ENCODE measurements around the gene CCDC116. TPM values are rescaled to one million over a fixed set of nuclear protein-coding genes. Genes with fewer than 3 reads are reported as not detected.
"Not testable (repeated sequence)": the region's sequence is repeated elsewhere in the genome, so short reads cannot be mapped to it uniquely, and the experiment has no call there.

CCDC116 gene
- total and polyA plus RNA-seq, 5 donors from 2014 or later, result not detected

GRCh38 chr22:21613553-21614233, 18.9 kb upstream of the CCDC116 start:
- no peaks in the 10 kb centered on the region for H3K27me3 ChIP-seq (ENCODE audit: control insufficient read depth, insufficient read depth, low read length)
- no peak overlapping the region for H3K4me3 ChIP-seq (ENCODE audit: low read depth, low read length)
- H3K27ac ChIP-seq (ENCODE audit: insufficient read depth, low read length, poor library complexity, severe bottlenecking), result no peak overlapping the region
- no peaks in the 10 kb centered on the region for H3K9me3 ChIP-seq (ENCODE audit: control insufficient read depth in 2 of 2, low read length in 2 of 2)
- peaks cover 0 to 25% (median 21%) of the 10 kb centered on the region in 4 donors for H3K4me1 Mint-ChIP-seq
- H3K36me3 Mint-ChIP-seq, result peaks cover 16% of the 10 kb centered on the region
- no peaks in the 10 kb centered on the region for H3K4me1 ChIP-seq (ENCODE audit: control insufficient read depth, insufficient read depth, low read length, poor library complexity, severe bottlenecking)
- H3K27ac Mint-ChIP-seq, result peak overlapping the region in 2 of 3 donors; percentile 27 to 67
- no peaks in the 10 kb centered on the region for H3K9me3 Mint-ChIP-seq
- H3K4me3 Mint-ChIP-seq, result no peak overlapping the region
- DNase-seq, result no peak
- H3K27me3 Mint-ChIP-seq, result no peaks in the 10 kb centered on the region
- H3K36me3 ChIP-seq (ENCODE audit: control insufficient read depth, insufficient read depth, low read length), result peaks cover 51% of the 10 kb centered on the region
- no peak for ATAC-seq (ENCODE audit: low read depth in 2 of 2)

GRCh38 chr22:21615731-21616130, 16.8 kb upstream of the CCDC116 start:
- Histone ChIP-seq H3K4me3 (ENCODE audit: low read depth, low read length) (no peak overlapping the region), H3K27me3 (ENCODE audit: control insufficient read depth, insufficient read depth, low read length) (no peaks in the 10 kb centered on the region), H3K36me3 (ENCODE audit: control insufficient read depth, insufficient read depth, low read length) (peaks cover 51% of the 10 kb centered on the region), H3K27ac (ENCODE audit: insufficient read depth, low read length, poor library complexity, severe bottlenecking) (no peak overlapping the region), H3K4me1 (ENCODE audit: control insufficient read depth, insufficient read depth, low read length, poor library complexity, severe bottlenecking) (no peaks in the 10 kb centered on the region), H3K9me3 (ENCODE audit: control insufficient read depth in 2 of 2, low read length in 2 of 2) (no peaks in the 10 kb centered on the region)
- Mint-ChIP-seq H3K27me3 (no peaks in the 10 kb centered on the region), H3K4me1 (peaks cover 0 to 24% (median 16%) of the 10 kb centered on the region in 4 donors), H3K4me3 (no peak overlapping the region), H3K27ac (peak overlapping the region in 2 of 3 donors; percentile 26 to 52), H3K36me3 (peaks cover 8% of the 10 kb centered on the region), H3K9me3 (no peaks in the 10 kb centered on the region)
- DNase-seq (no peak), ATAC-seq (ENCODE audit: low read depth in 2 of 2) (no peak)

GRCh38 chr22:21617337-21617736, 15.2 kb upstream of the CCDC116 start:
- DNase-seq; H3K9me3 Mint-ChIP-seq; H3K27ac ChIP-seq (ENCODE audit: insufficient read depth, low read length, poor library complexity, severe bottlenecking); H3K27me3 ChIP-seq (ENCODE audit: control insufficient read depth, insufficient read depth, low read length); H3K4me3 ChIP-seq (ENCODE audit: low read depth, low read length); H3K36me3 Mint-ChIP-seq; H3K9me3 ChIP-seq (ENCODE audit: control insufficient read depth in 2 of 2, low read length in 2 of 2); H3K4me3 Mint-ChIP-seq; ATAC-seq (ENCODE audit: low read depth in 2 of 2); H3K27me3 Mint-ChIP-seq; H3K4me1 ChIP-seq (ENCODE audit: control insufficient read depth, insufficient read depth, low read length, poor library complexity, severe bottlenecking): not testable (repeated sequence)
- H3K27ac Mint-ChIP-seq, result peak overlapping the region in 2 of 3 donors; percentile 36 to 47
- peaks cover 0 to 25% (median 17%) of the 10 kb centered on the region in 4 donors for H3K4me1 Mint-ChIP-seq
- H3K36me3 ChIP-seq (ENCODE audit: control insufficient read depth, insufficient read depth, low read length), result peaks cover 46% of the 10 kb centered on the region

- Histone ChIP-seq H3K27ac (ENCODE audit: insufficient read depth, low read length, poor library complexity, severe bottlenecking) (no peak overlapping the region), H3K36me3 (ENCODE audit: control insufficient read depth, insufficient read depth, low read length) (peaks cover 39% of the 10 kb centered on the region), H3K9me3 (ENCODE audit: control insufficient read depth in 2 of 2, low read length in 2 of 2) (no peaks in the 10 kb centered on the region), H3K27me3 (ENCODE audit: control insufficient read depth, insufficient read depth, low read length) (no peaks in the 10 kb centered on the region), H3K4me3 (ENCODE audit: low read depth, low read length) (no peak overlapping the region), H3K4me1 (ENCODE audit: control insufficient read depth, insufficient read depth, low read length, poor library complexity, severe bottlenecking) (peaks cover 4% of the 10 kb centered on the region)
- ATAC-seq (ENCODE audit: low read depth in 2 of 2), result no peak
- peak overlapping the region in 1 of 3 donors; percentile 20 for H3K27ac Mint-ChIP-seq
- H3K36me3 Mint-ChIP-seq, result peaks cover 2% of the 10 kb centered on the region
- no peaks in the 10 kb centered on the region for H3K27me3 Mint-ChIP-seq
- no peak for DNase-seq
- H3K4me3 Mint-ChIP-seq, result no peak overlapping the region
- H3K9me3 Mint-ChIP-seq, result no peaks in the 10 kb centered on the region
- H3K4me1 Mint-ChIP-seq, result peaks cover 9 to 37% (median 19%) of the 10 kb centered on the region in 4 donors
These were observed 11.5 kb upstream of the CCDC116 start for GRCh38 chr22:21621025-21621424.

DNA sequence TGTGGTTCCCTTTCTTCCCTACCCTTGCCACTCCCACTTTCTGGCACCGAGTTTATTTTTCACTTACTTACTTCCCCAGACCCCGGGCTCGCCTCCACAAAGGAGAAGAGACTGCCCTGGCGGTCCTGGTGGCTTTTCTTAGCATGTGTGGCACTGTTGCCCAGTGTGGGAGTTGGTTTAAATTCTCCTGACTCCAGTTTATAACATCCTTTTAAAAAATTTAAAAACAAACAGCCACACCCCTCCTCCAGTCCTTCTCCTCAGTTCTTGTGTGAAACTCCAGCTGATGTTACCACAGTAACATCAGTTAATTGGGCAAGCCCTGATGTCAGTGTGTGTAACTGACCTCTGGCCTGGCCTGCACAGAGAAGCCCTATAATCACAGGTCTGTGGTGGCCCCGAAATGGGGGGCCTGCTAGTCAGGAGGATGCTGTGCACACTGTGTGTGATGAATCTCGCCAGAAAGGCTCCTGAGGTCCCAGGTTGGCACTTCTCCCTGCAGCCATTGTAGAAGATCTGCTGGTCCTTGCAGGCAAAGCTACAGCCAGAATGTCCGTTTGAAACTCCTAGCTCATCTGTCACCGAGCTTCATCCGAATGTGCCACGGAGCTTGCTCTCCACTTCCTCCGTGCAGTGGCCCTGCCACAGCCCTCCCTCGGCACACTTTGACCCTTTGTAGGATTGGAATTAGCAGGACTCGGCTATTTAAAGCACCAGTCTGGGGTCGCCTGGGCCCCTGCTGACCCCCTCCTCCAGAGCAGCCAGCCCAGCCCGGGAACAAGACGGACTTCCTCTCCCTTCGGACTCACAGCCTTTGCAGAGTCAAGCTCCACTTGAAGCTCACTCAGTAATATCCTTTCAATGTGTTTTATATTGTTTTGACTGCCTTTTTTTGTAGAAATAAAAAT, 10.3 kb upstream of the CCDC116 start:
- H3K27ac Mint-ChIP-seq, result peak overlapping the region in 2 of 3 donors; percentile 41 to 56
- no peaks in the 10 kb centered on the region for H3K9me3 Mint-ChIP-seq
- H3K27me3 Mint-ChIP-seq, result no peaks in the 10 kb centered on the region
- Histone ChIP-seq H3K27me3 (ENCODE audit: control insufficient read depth, insufficient read depth, low read length) (no peaks in the 10 kb centered on the region), H3K36me3 (ENCODE audit: control insufficient read depth, insufficient read depth, low read length) (peaks cover 46% of the 10 kb centered on the region), H3K27ac (ENCODE audit: insufficient read depth, low read length, poor library complexity, severe bottlenecking) (no peak overlapping the region), H3K4me3 (ENCODE audit: low read depth, low read length) (no peak overlapping the region), H3K4me1 (ENCODE audit: control insufficient read depth, insufficient read depth, low read length, poor library complexity, severe bottlenecking) (peaks cover 7% of the 10 kb centered on the region), H3K9me3 (ENCODE audit: control insufficient read depth in 2 of 2, low read length in 2 of 2) (no peaks in the 10 kb centered on the region)
- H3K36me3 Mint-ChIP-seq, result peaks cover 8% of the 10 kb centered on the region
- peaks cover 9 to 47% (median 25%) of the 10 kb centered on the region in 4 donors for H3K4me1 Mint-ChIP-seq
- DNase-seq, result no peak
- no peak overlapping the region for H3K4me3 Mint-ChIP-seq
- ATAC-seq (ENCODE audit: low read depth in 2 of 2), result no peak

DNA sequence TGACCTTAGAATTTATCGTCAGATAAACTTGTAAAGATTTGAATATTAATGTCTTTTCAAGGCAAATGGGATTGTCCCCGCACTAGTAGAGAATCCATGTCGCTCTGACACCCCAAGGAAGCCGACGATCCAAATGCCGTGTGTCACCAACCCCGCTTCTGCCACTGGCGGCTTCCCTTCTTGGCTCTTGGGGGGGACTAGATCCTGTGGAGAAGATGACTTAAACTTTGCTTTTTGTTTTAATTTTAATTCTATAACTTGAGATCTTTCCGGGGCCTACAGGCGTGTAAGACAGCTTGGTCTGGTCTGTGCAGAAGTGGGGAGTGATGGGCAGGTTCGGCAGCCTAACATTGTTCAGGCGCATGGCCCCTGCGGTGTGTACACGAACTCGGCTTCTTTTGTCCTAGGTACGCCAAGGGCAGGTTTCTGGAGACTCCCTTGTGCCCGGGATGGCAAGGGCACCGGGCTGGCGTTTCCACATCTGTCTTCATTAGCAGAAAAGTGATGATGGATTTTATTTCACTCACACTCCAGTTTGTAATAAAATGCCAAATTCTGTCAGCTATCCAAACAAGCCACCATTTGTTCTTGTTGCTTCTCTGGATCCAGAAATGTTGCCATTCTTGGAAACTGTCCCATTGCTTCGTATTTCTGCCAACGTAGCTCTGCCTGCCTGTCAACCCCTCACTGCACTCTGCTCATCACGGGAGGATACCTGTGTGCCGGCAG, 9.5 kb upstream of the CCDC116 start:
- Mint-ChIP-seq H3K4me1 (peaks cover 9 to 51% (median 30%) of the 10 kb centered on the region in 4 donors), H3K9me3 (no peaks in the 10 kb centered on the region), H3K27me3 (no peaks in the 10 kb centered on the region), H3K36me3 (peaks cover 9% of the 10 kb centered on the region), H3K27ac (peak overlapping the region in 2 of 3 donors; percentile 41 to 64), H3K4me3 (peak overlapping the region in 1 of 4 donors; percentile 15)
- DNase-seq, result no peak
- H3K36me3 ChIP-seq (ENCODE audit: control insufficient read depth, insufficient read depth, low read length), result peaks cover 53% of the 10 kb centered on the region
- H3K27me3 ChIP-seq (ENCODE audit: control insufficient read depth, insufficient read depth, low read length), result no peaks in the 10 kb centered on the region
- H3K9me3 ChIP-seq (ENCODE audit: control insufficient read depth in 2 of 2, low read length in 2 of 2), result no peaks in the 10 kb centered on the region
- no peak overlapping the region for H3K27ac ChIP-seq (ENCODE audit: insufficient read depth, low read length, poor library complexity, severe bottlenecking)
- ATAC-seq (ENCODE audit: low read depth in 2 of 2), result no peak
- peaks cover 15% of the 10 kb centered on the region for H3K4me1 ChIP-seq (ENCODE audit: control insufficient read depth, insufficient read depth, low read length, poor library complexity, severe bottlenecking)
- no peak overlapping the region for H3K4me3 ChIP-seq (ENCODE audit: low read depth, low read length)

DNA sequence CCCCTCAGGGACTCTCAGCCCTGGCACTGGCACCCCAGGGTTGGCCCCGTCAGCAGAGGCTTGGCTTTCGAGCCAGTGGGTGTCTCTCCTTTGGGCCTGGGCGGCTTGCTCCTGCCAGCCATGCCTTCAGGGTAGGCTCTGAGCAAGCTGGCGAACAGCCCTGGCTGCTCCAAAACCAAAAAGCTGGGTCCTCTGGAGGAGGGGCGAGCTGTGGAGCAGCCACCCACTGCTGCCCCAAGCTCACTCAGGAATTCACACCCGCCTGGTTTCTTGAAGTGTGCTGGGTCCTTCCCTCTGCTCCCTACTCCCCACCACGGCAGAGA, 9.0 kb upstream of the CCDC116 start:
- peak overlapping the region in 1 of 4 donors; percentile 15 for H3K4me3 Mint-ChIP-seq

More for the DNA sequence above, 9.0 kb upstream of the CCDC116 start:
- H3K27ac ChIP-seq (ENCODE audit: insufficient read depth, low read length, poor library complexity, severe bottlenecking), result no peak overlapping the region
- peaks cover 20% of the 10 kb centered on the region for H3K4me1 ChIP-seq (ENCODE audit: control insufficient read depth, insufficient read depth, low read length, poor library complexity, severe bottlenecking)
- H3K4me3 ChIP-seq (ENCODE audit: low read depth, low read length), result no peak overlapping the region
- no peaks in the 10 kb centered on the region for H3K9me3 ChIP-seq (ENCODE audit: control insufficient read depth in 2 of 2, low read length in 2 of 2)
- H3K36me3 ChIP-seq (ENCODE audit: control insufficient read depth, insufficient read depth, low read length), result peaks cover 55% of the 10 kb centered on the region
- H3K9me3 Mint-ChIP-seq, result no peaks in the 10 kb centered on the region
- no peak overlapping the region for H3K27ac Mint-ChIP-seq
- DNase-seq (no peak), ATAC-seq (ENCODE audit: low read depth in 2 of 2) (no peak)
- no peaks in the 10 kb centered on the region for H3K27me3 Mint-ChIP-seq
- no peaks in the 10 kb centered on the region for H3K27me3 ChIP-seq (ENCODE audit: control insufficient read depth, insufficient read depth, low read length)
- peaks cover 9 to 53% (median 34%) of the 10 kb centered on the region in 4 donors for H3K4me1 Mint-ChIP-seq
- H3K36me3 Mint-ChIP-seq, result peaks cover 13% of the 10 kb centered on the region
